HG02588 (cell line): ENCODE measurements around the gene FAM111B.
A peak's percentile ranks its signal among the peaks of the same experiment; 100 is the strongest.

Experiments used
- ATAC-seq: cut with Tn5 transposase; IDR thresholded peaks from one replicate; pipeline ENCODE4 v1.9.1; 2021; ENCODE audit warnings: mild to moderate bottlenecking, moderate library complexity; ENCODE audit not compliant: unreplicated experiment

Gene FAM111B

DNA sequence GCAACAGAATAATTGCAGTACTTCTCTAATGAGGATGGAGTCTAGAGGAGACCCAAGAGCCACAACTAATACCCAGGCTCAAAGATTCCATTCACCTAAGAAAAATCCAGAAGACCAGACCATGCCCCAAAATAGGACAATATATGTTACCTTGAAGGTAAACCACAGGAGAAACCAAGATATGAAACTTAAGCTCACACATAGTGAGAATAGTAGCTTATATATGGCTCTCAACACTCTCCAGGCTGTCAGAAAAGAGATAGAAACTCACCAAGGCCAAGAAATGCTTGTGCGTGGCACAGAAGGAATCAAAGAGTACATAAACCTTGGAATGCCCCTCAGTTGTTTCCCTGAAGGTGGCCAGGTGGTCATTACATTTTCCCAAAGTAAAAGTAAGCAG lies 44.7 kb downstream of the FAM111B start:
- ATAC-seq: peak; percentile 50

DNA sequence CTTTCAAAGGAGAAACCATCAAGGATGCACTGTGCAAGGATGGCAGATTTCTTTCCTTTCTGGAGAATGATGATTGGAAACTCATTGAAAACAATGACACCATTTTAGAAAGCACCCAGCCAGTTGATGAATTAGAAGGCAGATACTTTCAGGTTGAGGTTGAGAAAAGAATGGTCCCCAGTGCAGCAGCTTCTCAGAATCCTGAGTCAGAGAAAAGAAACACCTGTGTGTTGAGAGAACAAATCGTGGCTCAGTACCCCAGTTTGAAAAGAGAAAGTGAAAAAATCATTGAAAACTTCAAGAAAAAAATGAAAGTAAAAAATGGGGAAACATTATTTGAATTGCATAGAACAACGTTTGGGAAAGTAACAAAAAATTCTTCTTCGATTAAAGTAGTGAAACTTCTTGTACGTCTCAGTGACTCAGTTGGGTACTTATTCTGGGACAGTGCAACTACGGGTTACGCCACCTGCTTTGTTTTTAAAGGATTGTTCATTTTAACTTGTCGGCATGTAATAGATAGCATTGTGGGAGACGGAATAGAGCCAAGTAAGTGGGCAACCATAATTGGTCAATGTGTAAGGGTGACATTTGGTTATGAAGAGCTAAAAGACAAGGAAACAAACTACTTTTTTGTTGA lies 45.4 kb downstream of the FAM111B start:
- peak; percentile 86 for ATAC-seq

DNA sequence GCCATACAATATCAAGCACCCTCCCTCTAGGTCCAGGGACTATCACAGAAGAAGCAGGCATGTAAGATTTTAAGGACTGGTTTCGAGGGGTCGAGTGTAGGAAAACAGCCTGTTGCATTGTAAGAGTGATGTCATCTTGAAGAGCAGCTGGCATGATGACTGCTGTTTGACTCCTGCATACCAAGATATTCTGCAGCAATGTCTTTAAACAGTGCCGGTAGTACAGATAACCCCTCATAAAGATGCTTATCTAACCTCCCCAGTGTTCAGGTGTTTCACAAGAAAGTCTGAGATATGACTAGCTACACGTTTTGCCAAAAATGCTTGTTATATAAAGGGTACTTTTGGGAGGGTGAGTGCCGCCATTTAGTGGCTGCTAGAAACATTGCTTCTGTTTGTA lies 47.6 kb downstream of the FAM111B start:
- no peak for ATAC-seq

DNA sequence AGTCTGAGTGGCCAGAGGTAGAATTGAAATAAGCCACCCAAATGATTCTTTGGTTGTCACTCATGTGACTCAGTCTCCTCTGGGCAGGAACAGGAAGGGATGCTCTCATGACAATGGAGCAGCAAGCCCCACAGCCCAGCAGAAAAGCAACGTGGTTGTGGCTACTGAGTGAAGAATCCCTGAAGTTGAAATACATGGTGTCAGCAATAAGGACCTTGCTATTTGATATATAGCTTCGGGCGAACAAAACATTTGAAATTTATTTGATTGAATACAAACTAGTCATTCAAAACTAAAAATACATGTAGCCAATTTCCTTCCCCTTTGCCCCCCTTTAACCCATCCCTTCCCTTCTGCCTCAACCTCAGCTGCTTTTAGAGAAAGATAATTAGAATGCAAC lies 50.4 kb downstream of the FAM111B start:
- ATAC-seq: no peak

DNA sequence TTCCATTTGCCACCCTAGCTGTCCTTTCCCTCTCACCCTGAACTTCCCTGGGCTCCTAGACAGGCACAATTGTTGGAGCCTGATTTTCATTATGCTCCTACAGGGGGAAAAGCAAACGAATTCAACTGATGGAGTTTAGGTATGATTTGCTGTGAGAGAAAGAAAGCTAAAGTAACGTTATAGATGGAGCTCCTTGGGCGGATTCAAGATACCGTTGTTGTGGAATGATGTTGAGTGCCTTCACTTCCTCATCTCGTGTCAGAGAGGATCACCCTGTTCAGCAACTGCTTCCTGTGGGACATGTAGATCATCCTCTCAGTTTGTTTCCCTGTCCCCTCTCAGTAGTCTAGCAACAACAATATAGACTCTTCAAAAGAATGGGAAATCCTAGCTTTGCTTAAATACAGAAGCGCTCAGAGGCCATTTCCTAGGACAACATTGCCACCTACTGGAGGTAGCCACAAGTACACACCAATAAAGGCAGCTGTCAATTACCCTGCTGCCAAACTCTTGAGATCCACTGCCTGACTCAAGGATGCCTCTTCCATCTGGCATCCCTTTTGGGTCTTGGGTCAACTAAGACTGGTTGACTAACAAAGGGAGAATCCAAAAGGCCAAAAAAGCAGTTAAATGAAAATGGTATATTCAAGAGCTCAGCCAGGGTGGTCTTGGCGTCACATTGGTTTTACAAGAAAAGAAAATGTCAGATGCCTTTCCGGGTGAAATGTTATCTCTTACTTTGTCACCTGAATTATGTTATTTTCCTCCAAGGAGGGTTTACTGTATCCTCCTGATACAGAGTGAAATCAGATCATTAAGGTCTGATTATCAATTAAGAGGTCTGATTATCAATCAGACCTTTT lies 51.4 kb downstream of the FAM111B start:
- peak; percentile 93 for ATAC-seq

DNA sequence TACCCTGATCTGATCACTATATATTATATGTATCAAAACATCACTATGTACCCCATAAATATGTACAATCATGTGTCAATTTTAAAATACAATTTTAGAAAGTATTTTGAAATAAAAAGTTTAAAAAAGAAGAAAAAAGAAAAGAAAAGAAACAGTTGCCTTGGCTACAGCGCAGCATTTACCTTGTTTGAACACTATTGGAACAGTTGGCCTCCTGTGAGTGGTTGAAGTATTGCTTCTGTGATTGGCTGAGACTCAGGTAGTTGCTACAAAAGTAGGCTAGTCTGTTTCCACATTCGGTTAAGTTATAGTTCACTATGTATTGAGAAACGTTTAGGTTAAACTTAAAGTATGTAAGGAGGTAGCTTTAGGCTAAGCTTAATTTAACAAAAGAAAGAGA lies 57.0 kb downstream of the FAM111B start:
- ATAC-seq: no peak

DNA sequence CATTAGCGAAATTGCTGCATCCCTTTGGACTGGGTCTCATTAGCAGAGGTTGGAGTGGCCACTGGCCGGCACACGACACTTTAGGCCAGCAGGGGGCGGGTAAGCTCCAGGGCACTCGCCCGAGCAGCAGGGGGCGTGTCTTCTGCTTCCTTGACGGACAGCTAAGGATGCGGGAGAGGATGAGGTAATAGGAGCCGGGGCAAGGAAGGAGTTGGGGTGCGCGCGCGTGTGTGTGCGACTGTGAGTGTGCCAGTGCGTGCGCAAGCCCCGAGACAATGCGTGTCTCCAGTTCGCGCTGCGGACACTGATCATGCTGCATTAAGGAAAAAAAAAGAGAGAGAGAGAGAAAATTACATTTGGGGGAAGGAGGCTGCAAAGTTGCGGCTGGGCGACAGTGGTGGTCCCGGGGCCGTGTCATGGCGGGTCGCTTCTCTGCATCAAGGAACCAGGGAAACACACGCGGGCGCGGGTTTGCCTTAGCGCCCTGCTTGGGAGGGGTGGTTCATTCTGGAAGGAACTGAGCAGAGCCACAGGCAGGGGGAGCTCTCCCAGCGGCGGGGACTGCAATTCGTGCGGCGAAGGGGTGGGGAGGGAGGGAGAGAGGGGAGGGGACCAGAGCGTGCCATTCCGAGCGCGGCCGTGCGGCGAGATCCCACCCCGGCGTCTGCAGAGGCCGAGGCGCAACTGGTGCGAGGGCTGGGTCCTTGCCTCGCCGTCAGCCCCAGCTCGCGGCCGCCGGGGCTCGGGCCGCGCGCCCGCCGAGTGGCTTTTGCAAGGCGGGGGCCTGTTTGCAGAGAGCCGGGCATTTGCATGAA lies 64.7 kb downstream of the FAM111B start, which contains the start of gene DTX4:
TSS of gene DTX4 (plus strand) at position 625 of the 815 bp plus-strand sequence. CDS start 464 bp downstream, outside the sequence.
- ATAC-seq: peak; percentile 73

DNA sequence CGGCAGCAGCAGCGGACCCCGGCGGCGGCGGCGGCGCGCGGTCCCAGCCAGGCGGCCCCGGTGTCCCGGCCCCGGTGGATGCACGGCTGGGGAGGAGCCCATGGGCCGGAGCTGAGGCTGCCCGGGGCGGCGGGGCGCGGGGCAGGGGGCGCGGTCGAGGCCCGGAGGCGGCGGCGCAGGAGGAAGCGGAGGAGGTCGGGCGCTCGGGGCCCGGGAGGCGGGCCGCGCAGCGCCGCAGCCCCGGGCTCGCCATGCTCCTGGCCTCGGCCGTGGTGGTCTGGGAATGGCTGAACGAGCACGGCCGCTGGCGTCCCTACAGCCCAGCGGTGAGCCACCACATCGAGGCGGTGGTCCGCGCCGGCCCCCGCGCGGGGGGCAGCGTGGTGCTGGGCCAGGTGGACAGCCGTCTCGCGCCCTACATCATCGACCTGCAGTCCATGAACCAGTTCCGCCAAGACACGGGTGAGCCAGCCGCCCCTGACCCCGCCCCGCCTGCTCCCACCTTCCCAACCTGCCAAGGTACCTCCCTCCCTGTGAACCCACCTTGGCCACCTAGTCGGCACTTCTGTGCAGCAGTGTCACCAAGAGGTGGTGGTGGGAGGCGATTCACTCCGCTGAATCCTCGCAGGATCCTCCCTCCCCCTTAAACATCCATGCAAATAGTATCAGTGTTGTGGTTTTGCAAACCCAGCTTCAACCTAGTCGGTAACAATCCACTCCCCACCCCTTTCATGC lies 65.5 kb downstream of the FAM111B start:
- ATAC-seq: peak; percentile 23

DNA sequence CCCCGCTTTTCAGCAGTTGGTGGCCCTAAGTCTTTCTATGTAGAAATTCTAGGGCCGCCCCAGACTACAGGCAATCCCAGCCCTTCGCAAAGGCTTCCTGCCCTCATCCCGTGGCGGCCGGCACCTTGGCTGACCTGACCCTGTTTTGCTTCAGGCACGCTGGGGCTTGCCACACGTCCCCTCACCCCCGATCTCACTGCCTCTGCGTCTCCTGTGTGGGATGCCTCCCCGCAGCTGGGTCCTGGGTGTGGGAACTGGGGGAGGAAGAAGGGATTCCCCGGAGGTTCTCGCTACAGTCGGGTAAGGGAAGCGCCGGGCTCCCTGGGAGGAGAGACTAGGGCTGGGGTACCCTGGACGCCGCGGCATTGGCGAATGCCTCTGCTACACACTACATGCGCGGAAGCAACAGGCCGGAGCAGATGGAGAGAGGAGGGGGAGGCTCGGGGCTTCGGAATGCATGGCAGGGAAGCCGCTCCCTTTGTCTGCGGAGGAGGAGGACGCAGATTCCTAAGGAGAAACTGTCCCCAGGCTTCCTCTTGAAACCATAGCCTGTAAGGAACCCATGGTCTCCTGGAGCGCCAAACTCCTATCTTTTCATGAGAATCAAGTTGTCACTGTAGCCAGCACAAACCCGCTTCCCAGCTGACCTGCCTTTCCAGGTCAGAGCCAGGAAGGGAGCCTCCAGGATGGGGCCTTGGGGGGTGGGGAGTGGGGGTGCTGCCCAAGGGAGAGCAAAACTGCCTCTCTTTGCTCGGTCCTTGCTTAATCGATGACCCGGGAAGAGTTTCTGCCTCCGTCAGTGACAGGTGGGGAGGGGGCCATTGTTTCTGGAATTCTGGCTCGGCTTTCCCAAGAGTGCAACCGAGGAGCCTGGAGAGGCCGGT lies 66.3 kb downstream of the FAM111B start:
- peak; percentile 0 for ATAC-seq

DNA sequence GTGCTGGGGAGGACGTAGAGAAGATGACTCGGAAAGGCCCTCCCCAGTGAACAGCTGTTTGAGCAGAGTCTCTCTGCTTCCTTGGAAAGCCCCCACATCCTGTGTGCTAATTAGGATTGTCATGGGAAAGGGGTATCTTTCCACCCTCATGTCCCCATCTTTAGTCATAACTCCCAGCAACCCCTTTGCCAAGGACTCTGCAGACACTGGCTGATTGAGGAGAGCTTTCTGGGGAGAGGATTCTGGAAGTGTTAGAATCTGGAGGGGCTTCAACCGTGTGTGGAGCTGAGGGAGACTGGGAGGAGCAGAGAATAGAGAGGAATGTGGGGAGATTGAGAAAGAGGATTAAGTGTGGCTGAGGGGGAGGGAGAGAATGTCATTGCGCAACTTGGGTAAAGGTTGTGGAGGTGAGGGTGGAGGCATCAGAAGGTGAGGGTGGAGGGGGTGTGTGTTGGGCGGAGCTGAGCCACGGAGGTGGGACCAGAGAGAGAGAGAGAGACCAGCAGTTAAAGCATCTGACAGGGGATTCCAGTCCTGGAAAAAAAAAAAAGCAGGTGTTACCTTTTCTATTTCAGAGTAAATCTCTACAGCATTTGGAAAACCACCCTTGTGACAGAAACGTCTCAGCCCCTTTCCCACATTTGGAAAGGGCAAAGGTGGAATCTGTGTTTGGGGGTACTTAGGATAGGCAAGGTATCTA lies 67.1 kb downstream of the FAM111B start:
- no peak for ATAC-seq

DNA sequence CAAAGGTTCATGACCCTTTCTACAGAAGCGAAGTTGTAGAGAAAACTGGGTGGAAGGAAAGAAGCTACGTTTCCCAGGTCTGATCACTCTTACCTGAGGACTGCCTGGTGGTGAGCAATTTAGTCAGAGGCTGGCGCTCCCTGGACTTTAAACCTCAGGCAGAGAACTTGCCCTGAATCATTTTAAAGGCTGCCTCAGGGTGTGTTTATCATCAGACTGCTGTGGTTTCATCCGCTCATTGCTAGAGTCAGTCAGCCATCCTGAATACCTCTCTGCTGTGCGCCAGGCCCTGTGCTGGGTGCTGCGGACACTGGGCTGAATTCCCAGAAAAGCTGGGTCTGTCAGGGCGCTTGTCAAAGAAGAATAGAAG lies 67.6 kb downstream of the FAM111B start:
- ATAC-seq: no peak

DNA sequence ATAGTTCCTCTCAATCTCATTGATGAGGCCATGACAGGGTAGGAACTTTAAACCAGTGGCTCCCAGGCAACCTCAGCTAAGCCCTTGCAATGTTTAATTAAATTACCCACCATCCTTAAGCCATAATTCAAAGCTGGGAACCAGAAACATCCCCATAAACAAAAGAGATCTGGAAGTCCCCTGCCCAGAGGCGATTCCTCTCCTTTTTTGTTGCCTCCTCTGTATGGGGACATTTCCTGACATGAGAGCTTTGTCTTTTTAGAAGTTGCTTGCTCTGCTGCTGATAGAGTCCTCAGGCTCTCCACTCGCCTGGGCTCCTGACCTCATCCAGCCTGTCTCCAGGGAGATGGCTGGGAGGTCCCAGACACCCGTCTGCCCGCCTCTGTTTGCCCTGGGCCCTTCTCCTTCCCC lies 68.1 kb downstream of the FAM111B start:
- ATAC-seq: no peak

DNA sequence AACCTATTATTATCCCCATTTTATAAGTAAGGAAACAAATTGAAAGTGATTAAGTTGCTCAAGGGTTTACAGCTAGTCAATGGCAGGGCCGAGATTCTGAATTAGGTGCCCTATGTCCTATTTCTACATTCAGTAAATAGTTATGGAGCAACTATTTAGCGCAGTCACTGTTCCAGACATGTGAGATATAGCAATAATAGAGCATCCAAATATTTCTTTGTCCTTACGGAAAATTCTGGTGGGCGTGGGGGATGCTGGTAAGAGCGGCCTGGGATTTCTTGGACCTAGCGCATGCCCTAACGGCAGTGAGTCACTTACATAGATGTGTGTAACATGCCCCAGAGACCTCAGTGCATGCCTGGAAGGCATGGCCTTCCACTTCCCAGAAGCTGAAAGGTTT lies 69.3 kb downstream of the FAM111B start:
- no peak for ATAC-seq
